OCI-LY1 (cell line): ENCODE results near the gene KDM3A.

Experiments
- CTCF ChIP-seq: fragments of 200-600 bp; sonication (generic), shearing (Covaris generic); IDR thresholded peaks from 2 replicates; pipeline ENCODE4 v1.5.1; 2017; ENCODE audit warnings: mild to moderate bottlenecking, antibody characterized with exemption, low read length, moderate library complexity, mixed read lengths
- EZH2 ChIP-seq: fragments of 200-600 bp; sonication (generic), shearing (Covaris generic); IDR thresholded peaks from 2 replicates; pipeline ENCODE4 v1.8.0; 2017; ENCODE audit warnings: borderline replicate concordance, mixed run types, mild to moderate bottlenecking, antibody characterized with exemption, low read length, moderate library complexity, mixed read lengths

- TF ChIP-seq CTCF (no peak), EZH2 (no peak)
These were observed 59.3 kb downstream of the KDM3A start for GRCh38 chr2:86500325-86501083.
